HG03025 (cell line): Measurements from ENCODE around the gene LRRC8E.
"Not testable (repeated sequence)": the region's sequence is repeated elsewhere in the genome, so short reads cannot be mapped to it uniquely, and the experiment has no call there.

Experiments used
- ATAC-seq: cut with Tn5 transposase; IDR thresholded peaks from one replicate; pipeline ENCODE4 v1.9.1; 2021; ENCODE audit warnings: mild to moderate bottlenecking, moderate library complexity; ENCODE audit not compliant: unreplicated experiment, low FRiP score

LRRC8E gene

DNA sequence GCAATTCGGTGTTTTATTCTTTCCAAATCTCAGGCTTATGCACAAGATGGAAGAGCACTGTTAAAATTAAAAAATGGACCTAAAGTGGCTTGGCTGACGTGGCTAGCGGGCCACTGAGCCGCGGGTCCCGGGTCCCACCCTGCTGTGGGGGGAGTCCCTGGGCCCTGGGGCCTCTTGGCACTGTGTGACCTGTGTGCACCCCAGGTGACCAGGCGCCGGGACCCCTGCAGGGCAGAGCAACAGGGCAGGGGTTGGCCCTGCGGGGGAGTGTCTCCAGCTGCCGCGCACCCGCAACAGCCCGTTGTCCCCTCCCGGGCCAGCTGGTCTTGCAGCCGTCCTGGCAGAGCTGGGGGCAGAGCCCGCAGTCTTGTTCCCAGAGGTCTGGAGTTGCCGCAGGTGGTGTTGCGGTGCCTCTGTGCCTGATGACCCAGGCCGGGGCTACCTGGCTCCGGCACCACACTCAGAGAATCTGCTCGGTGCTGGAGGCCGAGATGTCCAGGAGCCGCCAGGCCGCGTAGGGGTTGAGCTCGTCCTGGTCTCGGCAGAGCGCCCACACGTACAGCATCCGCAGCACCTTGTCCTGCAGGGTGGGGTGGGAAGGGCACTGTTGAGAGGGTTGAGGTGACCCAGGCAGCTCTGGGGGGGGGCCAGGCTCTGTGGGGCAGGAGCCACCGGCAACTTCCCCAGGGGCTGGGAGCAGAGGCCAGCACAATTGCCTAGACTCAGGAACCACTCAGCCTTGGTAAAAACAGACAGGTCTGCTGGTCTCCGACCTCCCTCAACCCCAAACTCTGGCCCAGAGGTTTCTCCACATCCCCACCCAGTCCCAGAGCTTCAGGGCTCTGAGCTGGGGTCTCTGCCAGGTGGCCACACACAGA lies 38.7 kb downstream of the LRRC8E start:
- ATAC-seq: no peak

GRCh38 chr19:7927605-7928333 lies 39.5 kb downstream of the LRRC8E start:
- ATAC-seq: no peak

- ATAC-seq: no peak
Measured at GRCh38 chr19:7928334-7928706, 40.0 kb downstream of the LRRC8E start.

DNA sequence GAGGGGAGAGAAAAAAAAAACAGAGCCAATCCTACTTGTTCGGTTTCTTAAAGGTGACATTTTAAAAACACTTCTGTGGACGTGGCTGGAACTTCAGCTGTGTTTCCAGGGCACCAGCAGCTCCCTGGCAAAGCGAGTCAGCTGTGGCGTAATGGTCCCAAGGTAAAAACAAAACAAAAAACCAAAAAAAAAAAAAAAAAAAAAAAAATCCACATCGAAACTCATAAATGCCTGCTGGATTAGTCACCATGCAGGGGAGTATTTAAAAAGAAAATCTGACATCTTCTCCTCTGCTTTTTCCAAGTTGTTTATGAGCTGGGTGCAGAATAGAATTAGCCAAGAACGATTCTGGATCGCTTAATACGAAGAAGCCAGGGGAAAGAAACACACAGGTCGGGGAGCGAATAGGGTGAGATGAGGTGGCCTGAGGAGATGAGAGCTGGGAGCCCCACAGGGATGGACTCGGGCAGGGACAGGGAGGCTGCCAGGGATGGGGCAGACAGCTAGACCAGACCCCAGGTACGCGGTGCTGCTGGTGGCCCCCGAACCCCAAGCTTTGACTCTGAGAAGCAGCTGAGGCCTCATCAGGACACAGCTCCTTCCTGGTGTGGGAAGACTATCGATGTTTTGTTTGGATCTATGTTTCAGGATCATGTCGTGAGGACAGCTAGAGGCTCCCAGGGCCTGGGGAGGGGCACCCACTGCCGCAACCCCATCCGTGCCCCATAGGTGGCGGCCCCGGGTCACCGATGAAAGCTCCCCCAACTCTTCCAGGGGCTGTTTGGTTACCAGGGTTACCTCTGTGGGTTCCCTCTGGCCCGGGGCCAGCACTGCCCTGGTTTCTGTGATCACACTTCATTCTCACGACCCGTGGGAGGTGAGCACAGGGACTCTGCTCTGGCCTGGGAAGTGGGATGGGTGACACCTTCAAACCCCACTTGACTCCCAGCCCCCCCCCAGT lies 40.7 kb downstream of the LRRC8E start:
- no peak for ATAC-seq

- not testable (repeated sequence) for ATAC-seq
Measured at GRCh38 chr19:7930030-7930429, 41.7 kb downstream of the LRRC8E start.

DNA sequence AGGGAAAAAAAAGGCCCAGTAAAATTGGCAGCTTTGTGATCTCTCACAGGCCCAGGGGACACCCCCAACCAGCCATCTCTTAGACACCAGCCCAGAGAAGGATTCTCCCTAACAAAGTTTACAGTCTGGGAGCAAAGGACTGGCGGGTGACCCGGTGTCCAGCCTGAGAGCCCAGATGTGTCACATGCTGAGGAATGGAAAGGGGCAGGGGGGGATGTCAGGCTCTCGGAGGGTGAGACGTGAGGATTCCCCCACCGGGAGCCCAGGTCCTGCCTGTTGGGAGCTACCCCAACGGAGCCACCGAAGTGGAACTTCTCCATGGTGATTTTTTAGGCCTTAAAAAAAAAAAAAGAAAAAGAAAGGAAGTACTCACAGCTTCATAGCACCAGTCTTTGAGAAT lies 42.5 kb downstream of the LRRC8E start:
- no peak for ATAC-seq

DNA sequence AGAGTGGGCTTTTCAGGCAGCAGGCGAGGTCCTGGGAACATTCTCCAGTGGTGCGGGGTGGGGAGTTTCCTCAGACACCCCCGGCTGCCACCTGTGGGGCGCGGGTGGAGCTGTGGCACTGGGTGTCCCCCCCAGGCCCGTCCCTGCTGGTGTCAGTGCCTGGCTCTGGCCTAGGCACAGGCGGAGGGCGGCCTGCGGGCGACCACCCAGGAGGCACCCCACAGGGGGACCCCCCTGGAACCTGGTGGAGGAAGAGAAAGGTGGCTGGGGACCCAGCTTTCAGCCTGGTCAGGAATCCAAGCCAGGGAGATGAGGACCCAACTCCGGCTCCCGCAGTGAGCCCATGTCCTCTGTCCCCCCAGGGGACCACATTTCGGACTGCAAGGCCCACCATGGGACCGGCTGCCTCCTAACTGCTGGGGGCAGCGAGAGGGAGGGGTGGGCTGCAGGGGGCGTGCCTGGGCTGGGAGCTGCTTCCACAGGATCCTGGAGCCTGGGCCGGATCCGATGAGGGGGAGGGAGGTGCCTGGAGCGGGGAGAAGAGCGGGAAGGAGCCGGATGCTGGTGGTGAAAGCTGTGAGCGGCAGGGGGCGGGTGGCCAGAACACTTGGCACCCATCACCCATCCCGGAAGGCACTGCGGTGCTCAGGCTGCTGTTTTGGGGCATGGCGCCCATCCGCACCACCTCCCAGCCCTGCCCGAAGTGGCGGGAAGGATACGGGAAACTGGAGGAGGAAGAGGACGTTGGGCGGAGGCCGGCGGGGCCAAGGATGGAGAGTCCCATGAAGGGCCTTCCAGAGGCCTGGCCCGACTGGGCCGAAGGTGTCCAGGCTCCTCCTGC lies 43.1 kb downstream of the LRRC8E start:
- ATAC-seq: no peak

- ATAC-seq: no peak
Measured at GRCh38 chr19:7932276-7932929, 44.1 kb downstream of the LRRC8E start.

- ATAC-seq: no peak
Measured at GRCh38 chr19:7932930-7933300, 44.6 kb downstream of the LRRC8E start.

DNA sequence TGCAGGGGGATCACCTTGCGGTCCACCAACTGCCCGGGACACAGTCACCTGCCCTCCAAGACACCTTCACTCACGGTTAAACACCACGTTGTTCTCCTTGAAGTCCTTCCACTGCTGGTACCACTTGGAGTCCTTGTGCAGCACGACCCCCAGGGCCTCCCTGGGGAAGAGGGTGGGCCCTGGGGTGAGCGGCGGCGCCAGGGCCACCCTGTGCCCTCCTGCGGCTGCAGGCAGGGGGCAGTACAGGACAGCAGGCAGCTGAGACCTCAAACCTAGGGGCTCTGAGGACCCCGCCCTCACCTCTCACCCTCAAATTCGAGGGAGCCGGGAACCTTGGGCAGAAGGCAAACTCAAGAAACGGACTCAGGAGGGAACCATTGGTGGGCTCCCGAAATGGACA lies 45.1 kb downstream of the LRRC8E start:
- ATAC-seq: no peak

GRCh38 chr19:7933828-7934725 lies 45.8 kb downstream of the LRRC8E start:
- no peak for ATAC-seq

DNA sequence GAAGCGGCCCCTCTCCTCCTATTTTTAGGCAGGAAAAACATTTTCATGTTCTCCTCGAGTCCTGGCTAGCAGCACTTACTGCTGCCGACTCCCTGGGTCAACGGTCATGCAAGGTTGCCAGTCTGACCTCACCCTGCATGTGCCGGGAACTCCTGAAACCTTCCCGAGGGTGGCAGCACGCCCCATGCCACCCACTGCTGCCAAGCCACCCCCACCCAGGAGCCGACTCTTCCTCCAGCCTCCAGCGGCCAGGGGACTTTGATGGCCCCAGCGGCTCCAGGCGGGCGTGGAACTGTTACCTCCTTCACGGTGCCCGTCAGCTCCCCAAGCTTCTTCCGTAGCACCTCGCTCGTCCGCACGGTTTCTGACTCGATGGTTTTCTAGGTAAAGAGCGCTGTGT lies 46.5 kb downstream of the LRRC8E start:
- ATAC-seq: no peak

DNA sequence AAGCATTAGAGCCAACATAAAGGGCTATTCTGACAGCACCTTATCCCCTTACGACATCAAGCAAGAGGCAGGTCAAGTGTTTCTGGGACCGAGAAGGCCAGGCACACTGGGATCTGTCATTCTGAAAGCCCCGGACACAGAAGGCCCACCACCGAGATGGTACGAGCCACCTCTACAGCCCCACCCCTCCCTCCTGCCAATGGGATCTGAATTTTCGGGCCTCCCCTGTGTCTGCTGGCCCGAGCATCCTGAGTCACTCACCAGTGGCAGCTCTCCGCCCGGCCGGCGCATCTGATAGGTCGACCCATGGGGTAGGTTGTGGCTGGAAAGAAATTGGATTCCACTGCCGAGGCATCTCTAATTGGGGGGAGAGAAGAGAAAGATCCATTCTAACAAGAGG lies 52.5 kb downstream of the LRRC8E start:
- no peak for ATAC-seq

GRCh38 chr19:7941895-7942596 lies 53.7 kb downstream of the LRRC8E start:
- ATAC-seq: no peak

- ATAC-seq: peak; percentile 12
Measured at GRCh38 chr19:7942981-7943443, 54.7 kb downstream of the LRRC8E start.

GRCh38 chr19:7943444-7944176 lies 55.3 kb downstream of the LRRC8E start, which contains the start of gene TIMM44:
TSS of gene TIMM44 (minus strand) at chr19:7943666. CDS start at chr19:7943651, 15 bp downstream.
- peak; percentile 91 for ATAC-seq
